Measurements from ENCODE around the gene TDRKH. TPM values are rescaled to one million over a fixed set of nuclear protein-coding genes. Genes with fewer than 3 reads are reported as not detected.

Gene TDRKH
- total and polyA plus RNA-seq, 2 experiments from 2014 or later = 10.2 to 25.6 TPM

DNA sequence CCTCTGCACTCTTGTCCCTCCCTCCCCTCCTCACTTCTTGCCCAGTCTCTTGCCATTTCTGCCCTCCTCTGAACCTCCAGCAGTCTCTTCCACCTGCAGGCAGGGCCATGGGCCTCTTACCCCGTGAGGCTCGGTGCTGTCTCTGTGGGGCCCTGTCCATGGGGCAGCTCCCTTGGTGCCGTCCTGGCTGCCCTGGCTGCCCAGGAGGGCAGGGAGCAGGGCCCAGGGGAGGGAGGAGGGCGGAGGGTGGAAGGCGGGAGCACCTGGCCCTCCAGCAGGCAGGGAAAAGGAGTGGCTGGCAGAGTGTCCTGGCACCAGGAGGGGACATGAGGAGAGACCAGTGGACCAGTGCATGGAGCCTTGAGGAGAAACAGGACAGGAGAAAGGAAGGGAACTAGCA lies 41.3 kb upstream of the TDRKH start, which contains the start of gene RORC:
RORC (minus strand) TSS at position 198 of the 400 bp plus-strand sequence; CDS start at position 160, 38 bp downstream.
- Histone ChIP-seq H3K79me2 (replicated peaks; ENCODE audit: insufficient read depth) (no peaks in the 10 kb centered on the region), H3K27ac (ENCODE audit: low read depth) (no peak within 1 kb of the TSS), H4K20me1 (replicated peaks; ENCODE audit: insufficient read depth) (no peaks in the 10 kb centered on the region), H3K36me3 (ENCODE audit: insufficient read depth) (no peaks in the 10 kb centered on the region), H2AFZ (no peak within 1 kb of the TSS), H3F3A (replicated peaks; ENCODE audit: low read depth) (no peaks in the 10 kb centered on the region; the same call in 1 of the 2 replicates), H3K4me3 (no peak within 1 kb of the TSS), H3K4me2 (no peak within 1 kb of the TSS), H3K9me2 (ENCODE audit: insufficient read depth) (no peaks in the 10 kb centered on the region), H3K27me3 (ENCODE audit: insufficient read depth) (no peaks in the 10 kb centered on the region), H3K4me1 (ENCODE audit: insufficient read depth) (peaks cover 30% of the 10 kb centered on the region)
- DNase-seq (ENCODE audit: low spot score) (no peak), ATAC-seq (no peak)
- peaks cover 17% of the 10 kb centered on the region for H3K27me3 Mint-ChIP-seq (ENCODE audit: insufficient read depth, low read depth, poor library complexity)
- TF ChIP-seq STAT1 (IDR thresholded peaks at IDR 0.05; ENCODE audit: unreplicated experiment) (no peak), EZH2phosphoT487 (IDR thresholded peaks at IDR 0.05; ENCODE audit: unreplicated experiment) (no peak), NANOG (IDR thresholded peaks at IDR 0.05; ENCODE audit: borderline replicate concordance) (no peak), CREB1 (CRISPR knock-in tag; IDR thresholded peaks at IDR 0.05; ENCODE audit: low read depth) (no peak), ZNF114 (CRISPR knock-in tag; IDR thresholded peaks at IDR 0.05) (no peak)
- TF ChIP-seq, protein P1, sequence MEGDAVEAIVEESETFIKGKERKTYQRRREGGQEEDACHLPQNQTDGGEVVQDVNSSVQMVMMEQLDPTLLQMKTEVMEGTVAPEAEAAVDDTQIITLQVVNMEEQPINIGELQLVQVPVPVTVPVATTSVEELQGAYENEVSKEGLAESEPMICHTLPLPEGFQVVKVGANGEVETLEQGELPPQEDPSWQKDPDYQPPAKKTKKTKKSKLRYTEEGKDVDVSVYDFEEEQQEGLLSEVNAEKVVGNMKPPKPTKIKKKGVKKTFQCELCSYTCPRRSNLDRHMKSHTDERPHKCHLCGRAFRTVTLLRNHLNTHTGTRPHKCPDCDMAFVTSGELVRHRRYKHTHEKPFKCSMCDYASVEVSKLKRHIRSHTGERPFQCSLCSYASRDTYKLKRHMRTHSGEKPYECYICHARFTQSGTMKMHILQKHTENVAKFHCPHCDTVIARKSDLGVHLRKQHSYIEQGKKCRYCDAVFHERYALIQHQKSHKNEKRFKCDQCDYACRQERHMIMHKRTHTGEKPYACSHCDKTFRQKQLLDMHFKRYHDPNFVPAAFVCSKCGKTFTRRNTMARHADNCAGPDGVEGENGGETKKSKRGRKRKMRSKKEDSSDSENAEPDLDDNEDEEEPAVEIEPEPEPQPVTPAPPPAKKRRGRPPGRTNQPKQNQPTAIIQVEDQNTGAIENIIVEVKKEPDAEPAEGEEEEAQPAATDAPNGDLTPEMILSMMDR (conservative IDR thresholded peaks at IDR 0.05; ENCODE audit: low read depth in 2 of 2) = no peak
- TF ChIP-seq, protein P2, sequence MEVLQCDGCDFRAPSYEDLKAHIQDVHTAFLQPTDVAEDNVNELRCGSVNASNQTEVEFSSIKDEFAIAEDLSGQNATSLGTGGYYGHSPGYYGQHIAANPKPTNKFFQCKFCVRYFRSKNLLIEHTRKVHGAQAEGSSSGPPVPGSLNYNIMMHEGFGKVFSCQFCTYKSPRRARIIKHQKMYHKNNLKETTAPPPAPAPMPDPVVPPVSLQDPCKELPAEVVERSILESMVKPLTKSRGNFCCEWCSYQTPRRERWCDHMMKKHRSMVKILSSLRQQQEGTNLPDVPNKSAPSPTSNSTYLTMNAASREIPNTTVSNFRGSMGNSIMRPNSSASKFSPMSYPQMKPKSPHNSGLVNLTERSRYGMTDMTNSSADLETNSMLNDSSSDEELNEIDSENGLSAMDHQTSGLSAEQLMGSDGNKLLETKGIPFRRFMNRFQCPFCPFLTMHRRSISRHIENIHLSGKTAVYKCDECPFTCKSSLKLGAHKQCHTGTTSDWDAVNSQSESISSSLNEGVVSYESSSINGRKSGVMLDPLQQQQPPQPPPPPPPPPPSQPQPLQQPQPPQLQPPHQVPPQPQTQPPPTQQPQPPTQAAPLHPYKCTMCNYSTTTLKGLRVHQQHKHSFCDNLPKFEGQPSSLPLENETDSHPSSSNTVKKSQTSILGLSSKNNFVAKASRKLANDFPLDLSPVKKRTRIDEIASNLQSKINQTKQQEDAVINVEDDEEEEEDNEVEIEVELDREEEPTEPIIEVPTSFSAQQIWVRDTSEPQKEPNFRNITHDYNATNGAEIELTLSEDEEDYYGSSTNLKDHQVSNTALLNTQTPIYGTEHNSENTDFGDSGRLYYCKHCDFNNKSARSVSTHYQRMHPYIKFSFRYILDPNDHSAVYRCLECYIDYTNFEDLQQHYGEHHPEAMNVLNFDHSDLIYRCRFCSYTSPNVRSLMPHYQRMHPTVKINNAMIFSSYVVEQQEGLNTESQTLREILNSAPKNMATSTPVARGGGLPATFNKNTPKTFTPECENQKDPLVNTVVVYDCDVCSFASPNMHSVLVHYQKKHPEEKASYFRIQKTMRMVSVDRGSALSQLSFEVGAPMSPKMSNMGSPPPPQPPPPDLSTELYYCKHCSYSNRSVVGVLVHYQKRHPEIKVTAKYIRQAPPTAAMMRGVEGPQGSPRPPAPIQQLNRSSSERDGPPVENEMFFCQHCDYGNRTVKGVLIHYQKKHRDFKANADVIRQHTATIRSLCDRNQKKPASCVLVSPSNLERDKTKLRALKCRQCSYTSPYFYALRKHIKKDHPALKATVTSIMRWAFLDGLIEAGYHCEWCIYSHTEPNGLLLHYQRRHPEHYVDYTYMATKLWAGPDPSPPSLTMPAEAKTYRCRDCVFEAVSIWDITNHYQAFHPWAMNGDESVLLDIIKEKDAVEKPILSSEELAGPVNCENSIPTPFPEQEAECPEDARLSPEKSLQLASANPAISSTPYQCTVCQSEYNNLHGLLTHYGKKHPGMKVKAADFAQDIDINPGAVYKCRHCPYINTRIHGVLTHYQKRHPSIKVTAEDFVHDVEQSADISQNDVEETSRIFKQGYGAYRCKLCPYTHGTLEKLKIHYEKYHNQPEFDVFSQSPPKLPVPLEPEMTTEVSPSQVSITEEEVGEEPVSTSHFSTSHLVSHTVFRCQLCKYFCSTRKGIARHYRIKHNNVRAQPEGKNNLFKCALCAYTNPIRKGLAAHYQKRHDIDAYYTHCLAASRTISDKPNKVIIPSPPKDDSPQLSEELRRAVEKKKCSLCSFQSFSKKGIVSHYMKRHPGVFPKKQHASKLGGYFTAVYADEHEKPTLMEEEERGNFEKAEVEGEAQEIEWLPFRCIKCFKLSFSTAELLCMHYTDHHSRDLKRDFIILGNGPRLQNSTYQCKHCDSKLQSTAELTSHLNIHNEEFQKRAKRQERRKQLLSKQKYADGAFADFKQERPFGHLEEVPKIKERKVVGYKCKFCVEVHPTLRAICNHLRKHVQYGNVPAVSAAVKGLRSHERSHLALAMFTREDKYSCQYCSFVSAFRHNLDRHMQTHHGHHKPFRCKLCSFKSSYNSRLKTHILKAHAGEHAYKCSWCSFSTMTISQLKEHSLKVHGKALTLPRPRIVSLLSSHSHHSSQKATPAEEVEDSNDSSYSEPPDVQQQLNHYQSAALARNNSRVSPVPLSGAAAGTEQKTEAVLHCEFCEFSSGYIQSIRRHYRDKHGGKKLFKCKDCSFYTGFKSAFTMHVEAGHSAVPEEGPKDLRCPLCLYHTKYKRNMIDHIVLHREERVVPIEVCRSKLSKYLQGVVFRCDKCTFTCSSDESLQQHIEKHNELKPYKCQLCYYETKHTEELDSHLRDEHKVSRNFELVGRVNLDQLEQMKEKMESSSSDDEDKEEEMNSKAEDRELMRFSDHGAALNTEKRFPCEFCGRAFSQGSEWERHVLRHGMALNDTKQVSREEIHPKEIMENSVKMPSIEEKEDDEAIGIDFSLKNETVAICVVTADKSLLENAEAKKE (CRISPR knock-in tag; IDR thresholded peaks at IDR 0.05) = no peak
- no peak within 1 kb of the TSS for H3K4me3 Mint-ChIP-seq
- no peaks in the 10 kb centered on the region; the same call in 2 of the 3 replicates for H3K36me3 Mint-ChIP-seq (ENCODE audit: low read depth)
- peaks cover 42% of the 10 kb centered on the region for H3K4me1 Mint-ChIP-seq
- H3K9me3 Mint-ChIP-seq = peaks cover 2% of the 10 kb centered on the region; the same call in 1 of the 3 replicates
- no peak within 1 kb of the TSS for H3K27ac Mint-ChIP-seq

Measured in GM23338 (cell line).